Astrocyte of the spinal cord (primary cell): ENCODE measurements around the gene NDUFAF8.

Source experiments
- DNase-seq: peaks from one replicate; pipeline ENCODE4 v3.0.0; 2011; ENCODE audit warnings: low read depth, low spot score
- H3K4me3 ChIP-seq: 2 replicates; pipeline ENCODE4 v1.5.1; 2011; ENCODE audit warnings: low read depth, mild to moderate bottlenecking, low read length, moderate library complexity
- CTCF ChIP-seq: IDR thresholded peaks from 2 replicates; pipeline ENCODE4 v1.5.1; 2012; ENCODE audit warnings: low read depth, mild to moderate bottlenecking, low read length, inconsistent platforms
- in situ Hi-C: cut with HindIII; loops from 2 replicates; pipeline ENCODE4 v1.10.0; 2017; ENCODE audit warnings: low sequenced_read_pairs

The NDUFAF8 gene

DNA sequence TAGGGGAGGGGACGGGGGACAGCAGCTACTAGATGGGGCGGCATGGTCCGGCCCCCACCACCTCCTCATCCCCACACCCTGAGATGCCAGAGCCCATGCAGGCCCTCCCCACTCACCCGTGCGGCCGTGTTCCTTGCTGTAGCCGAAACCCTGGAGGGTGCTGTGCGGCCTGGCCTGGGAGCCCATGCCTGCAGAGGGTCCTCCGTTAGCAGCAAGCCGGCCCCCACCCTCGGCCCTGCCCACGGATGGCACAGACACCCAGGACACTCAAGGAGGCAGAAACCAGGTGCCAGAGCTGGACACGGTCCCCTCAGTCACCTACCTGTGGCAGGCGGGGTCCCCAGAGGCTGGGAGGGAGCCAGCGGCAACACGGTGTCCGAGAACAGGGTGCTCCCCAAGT lies 5.8 kb upstream of the NDUFAF8 start:
- in situ Hi-C loops, result no loop called here
- no peak overlapping the region for H3K4me3 ChIP-seq
- DNase-seq, result no peak
- TF ChIP-seq CTCF, result no peak

- no peak overlapping the region for H3K4me3 ChIP-seq
- DNase-seq, result no peak
- in situ Hi-C loops, result no loop called here
- TF ChIP-seq CTCF, result no peak
These were observed 5.2 kb upstream of the NDUFAF8 start for GRCh38 chr17:81233811-81234505.

DNA sequence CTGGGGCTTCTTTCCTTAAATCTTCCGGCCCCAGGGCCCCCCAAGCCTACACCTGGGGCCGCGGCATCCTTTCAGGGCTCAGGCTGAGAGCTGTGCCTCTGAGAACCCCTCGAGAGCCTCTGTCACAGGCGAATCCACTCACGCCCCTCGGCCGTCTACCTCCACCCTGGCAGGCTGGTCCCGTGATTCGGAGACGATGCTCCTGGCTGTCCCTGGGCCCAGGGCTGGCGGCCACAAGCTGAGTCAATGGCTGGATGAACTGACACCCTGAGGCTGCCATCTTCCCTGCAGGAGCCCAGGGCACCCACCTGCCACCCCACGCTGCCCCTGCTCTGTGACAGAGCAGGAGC lies 4.6 kb upstream of the NDUFAF8 start:
- in situ Hi-C loops, result no loop called here
- no peak for DNase-seq
- no peak overlapping the region for H3K4me3 ChIP-seq
- TF ChIP-seq CTCF, result no peak

DNA sequence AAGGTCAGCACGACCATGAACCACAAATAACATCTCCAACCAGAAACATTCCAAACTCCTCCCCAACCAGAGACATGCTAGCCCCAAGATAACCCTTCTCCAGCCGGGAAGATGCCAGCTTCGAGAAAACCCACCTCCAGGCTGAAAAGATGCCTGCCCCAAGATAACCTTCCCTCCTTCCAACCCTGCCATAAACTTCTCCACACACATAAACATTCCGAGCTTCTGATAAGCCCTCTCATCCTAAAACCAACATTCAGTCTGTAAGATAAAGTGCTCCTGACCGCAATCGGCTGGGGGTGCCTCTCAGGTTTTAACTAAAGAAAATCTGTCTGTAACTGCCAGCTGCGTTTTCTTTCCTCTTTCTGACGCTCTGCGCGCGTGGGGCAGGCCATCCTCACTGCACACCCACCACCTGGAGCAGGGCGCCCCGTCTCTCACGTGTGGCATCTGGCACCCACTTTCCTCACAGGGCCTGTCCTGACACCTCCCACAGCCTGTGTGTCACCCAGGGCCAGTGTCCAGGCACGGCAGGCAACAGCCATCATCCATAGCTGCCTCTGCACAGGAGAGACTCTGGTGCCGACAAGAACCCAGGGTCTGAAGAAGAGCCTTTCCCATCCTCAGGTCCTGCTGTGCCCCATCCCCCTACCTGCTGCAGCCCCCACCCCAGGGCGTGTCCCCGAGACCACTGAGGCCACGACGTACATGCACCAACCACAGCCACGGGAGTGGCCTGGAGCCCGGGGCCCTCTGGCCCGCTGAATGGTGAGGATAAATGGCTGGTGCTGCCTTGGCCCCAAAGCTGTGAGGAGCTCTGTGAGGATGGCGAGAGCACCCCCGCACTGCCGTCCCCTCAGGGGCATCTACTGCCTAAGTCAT lies 3.9 kb upstream of the NDUFAF8 start:
- DNase-seq, result no peak
- no peak overlapping the region for H3K4me3 ChIP-seq
- no peak for TF ChIP-seq CTCF
- in situ Hi-C loops, result no loop called here

- DNase-seq, result no peak
- in situ Hi-C loops, result no loop called here
- no peak for TF ChIP-seq CTCF
- H3K4me3 ChIP-seq, result no peak overlapping the region
These were observed 3.0 kb upstream of the NDUFAF8 start for GRCh38 chr17:81235822-81236740.

DNA sequence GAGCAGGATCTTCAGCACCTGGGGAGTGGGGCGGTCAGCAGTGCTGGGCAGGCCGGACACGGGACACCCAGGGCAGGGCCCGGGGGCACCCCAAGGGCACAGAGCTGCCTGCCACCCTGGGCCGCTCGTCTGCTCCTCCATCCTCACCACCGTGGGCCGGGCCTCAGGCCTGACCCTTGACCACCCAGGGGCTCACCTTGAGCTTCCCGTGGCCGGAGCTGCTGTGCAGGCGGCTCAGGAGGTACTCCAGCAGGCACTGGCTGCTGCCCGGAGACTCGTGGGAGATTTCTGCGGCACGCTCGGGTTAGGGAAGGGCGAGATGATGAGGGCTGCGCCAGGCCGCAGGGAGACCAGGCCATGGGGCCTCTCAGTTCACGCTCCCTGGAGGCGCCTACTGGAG lies 2.3 kb upstream of the NDUFAF8 start:
- no peak overlapping the region for H3K4me3 ChIP-seq
- no peak for TF ChIP-seq CTCF

More for the DNA sequence above, 2.3 kb upstream of the NDUFAF8 start:
- DNase-seq, result no peak
- in situ Hi-C loops, result no loop called here
